Endometrial microvascular endothelial cells (primary cell): ENCODE data around the gene SPRED3. TPM values are rescaled to one million over a fixed set of nuclear protein-coding genes. Genes with fewer than 3 reads are reported as not detected.

Source experiments
- in situ Hi-C: cut with HindIII; loops from 2 replicates; pipeline ENCODE4 v1.10.0; 2017; ENCODE audit warnings: low sequenced_read_pairs, low pct_unique_long_range_greater_than_20kb; ENCODE audit errors: inconsistent ontology term
- total RNA-seq: library from RNA; depleted of rRNA; stranded (reverse); fragments of >200 nt; gene quantifications from one replicate; pipeline ENCODE4 v1.2.3, GENCODE V29; 2015; ENCODE audit errors: inconsistent ontology term

Gene SPRED3
- total RNA-seq, 1 donor from 2014 or later: 7.0 TPM

- in situ Hi-C loops: no loop called here
Observed at GRCh38 chr19:38434549-38435051, 46.1 kb downstream of the SPRED3 start.

GRCh38 chr19:38437295-38437694, 48.8 kb downstream of the SPRED3 start:
- in situ Hi-C loops: no loop called here

GRCh38 chr19:38437917-38438316, 49.4 kb downstream of the SPRED3 start:
- in situ Hi-C loops: no loop called here

- in situ Hi-C loops: no loop called here
Observed at GRCh38 chr19:38440592-38440991, 52.1 kb downstream of the SPRED3 start.

GRCh38 chr19:38441657-38442348, 53.3 kb downstream of the SPRED3 start:
- in situ Hi-C loops: no loop called here

- in situ Hi-C loops: no loop called here
Observed at GRCh38 chr19:38442736-38443135, 54.2 kb downstream of the SPRED3 start.

GRCh38 chr19:38443458-38443999, 55.0 kb downstream of the SPRED3 start:
- in situ Hi-C loops: no loop called here

- in situ Hi-C loops: no loop called here
Observed at GRCh38 chr19:38444026-38444425, 55.5 kb downstream of the SPRED3 start.

GRCh38 chr19:38445362-38445761, 56.9 kb downstream of the SPRED3 start:
- in situ Hi-C loops: no loop called here

- in situ Hi-C loops: no loop called here
Observed at GRCh38 chr19:38448225-38448624, 59.7 kb downstream of the SPRED3 start.

Other genes with a start within 250 kb of the SPRED3 start
- gene DPF1, start 164.5 kb upstream of the SPRED3 start, total RNA-seq: 14.9 TPM
- not detected for gene PPP1R14A, start 132.3 kb upstream of the SPRED3 start, total RNA-seq
- not detected for gene SPINT2, start 124.1 kb upstream of the SPRED3 start, total RNA-seq
- gene C19orf33, start 84.4 kb upstream of the SPRED3 start, total RNA-seq: 7.7 TPM
- 88.4 TPM for gene YIF1B, start 72.8 kb upstream of the SPRED3 start, total RNA-seq
- 1.8 TPM for gene KCNK6, start 68.9 kb upstream of the SPRED3 start, total RNA-seq
- gene CATSPERG, start 52.9 kb upstream of the SPRED3 start, total RNA-seq: not detected
- 395 TPM for gene PSMD8, start 14.1 kb upstream of the SPRED3 start, total RNA-seq
- 1.1 TPM for gene GGN, start 663 bp upstream of the SPRED3 start, total RNA-seq
- 12.9 TPM for gene FAM98C, start 14.4 kb downstream of the SPRED3 start, total RNA-seq
- not detected for gene RASGRP4, start 37.5 kb downstream of the SPRED3 start, total RNA-seq
- not detected for gene RYR1, start 45.0 kb downstream of the SPRED3 start, total RNA-seq
- not detected for gene MAP4K1, start 229.3 kb downstream of the SPRED3 start, total RNA-seq
- gene EIF3K, start 230.5 kb downstream of the SPRED3 start, total RNA-seq: 582 TPM